GM18870 (cell line): ENCODE measurements around the gene XCL1.
"Not testable (repeated sequence)": the region's sequence is repeated elsewhere in the genome, so short reads cannot be mapped to it uniquely, and the experiment has no call there.

Experiments
- ATAC-seq: cut with Tn5 transposase; IDR thresholded peaks from one replicate; pipeline ENCODE4 v1.9.1; 2021; ENCODE audit warnings: moderate library complexity; ENCODE audit not compliant: unreplicated experiment

The XCL1 gene, protein sequence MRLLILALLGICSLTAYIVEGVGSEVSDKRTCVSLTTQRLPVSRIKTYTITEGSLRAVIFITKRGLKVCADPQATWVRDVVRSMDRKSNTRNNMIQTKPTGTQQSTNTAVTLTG

GRCh38 chr1:168576245-168576688 lies at the start of gene XCL1:
Gene XCL1 (plus strand): TSS chr1:168576605. CDS start chr1:168576638, 33 bp downstream.
- ATAC-seq: not testable (repeated sequence)

- no peak for ATAC-seq
These were observed 46.9 kb upstream of the XCL1 start for GRCh38 chr1:168529518-168529917.

DNA sequence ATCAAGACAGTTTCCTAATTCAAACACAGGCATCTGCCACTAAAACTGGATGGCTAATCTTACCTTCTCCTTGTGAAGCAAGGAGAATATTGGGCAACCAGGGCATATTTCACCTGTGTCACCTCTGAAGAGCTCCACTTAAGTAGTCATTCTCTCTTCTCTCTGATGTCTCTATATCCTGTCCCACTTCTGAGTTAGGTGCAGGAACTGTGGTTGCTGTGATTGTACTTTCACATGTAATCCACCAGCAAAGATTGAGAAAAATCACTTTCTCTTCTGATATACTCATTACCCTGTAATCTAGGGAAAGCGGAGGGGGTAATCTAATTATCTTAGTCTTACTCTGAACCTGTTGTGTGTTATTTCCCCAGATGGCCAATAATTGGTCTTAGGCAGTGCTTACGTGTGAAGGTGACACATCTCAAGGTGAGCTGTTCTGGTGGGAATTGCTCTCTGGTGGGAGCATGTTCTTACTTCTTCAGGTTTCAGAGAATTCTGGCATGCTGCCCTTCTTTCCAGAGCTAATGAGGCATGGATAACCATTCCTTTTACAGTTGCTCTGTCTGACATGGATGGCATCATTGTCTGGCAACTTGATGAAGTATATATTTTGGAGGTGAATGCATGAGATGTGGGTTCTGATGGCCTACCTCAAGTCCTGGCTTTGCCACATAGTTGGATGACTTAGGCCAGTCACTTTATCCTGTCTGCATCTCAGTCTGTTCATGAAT lies 44.6 kb upstream of the XCL1 start:
- no peak for ATAC-seq

GRCh38 chr1:168535536-168535935 lies 40.9 kb upstream of the XCL1 start:
- peak; percentile 81 for ATAC-seq

- not testable (repeated sequence) for ATAC-seq
These were observed 35.6 kb upstream of the XCL1 start for GRCh38 chr1:168540798-168541197.

DNA sequence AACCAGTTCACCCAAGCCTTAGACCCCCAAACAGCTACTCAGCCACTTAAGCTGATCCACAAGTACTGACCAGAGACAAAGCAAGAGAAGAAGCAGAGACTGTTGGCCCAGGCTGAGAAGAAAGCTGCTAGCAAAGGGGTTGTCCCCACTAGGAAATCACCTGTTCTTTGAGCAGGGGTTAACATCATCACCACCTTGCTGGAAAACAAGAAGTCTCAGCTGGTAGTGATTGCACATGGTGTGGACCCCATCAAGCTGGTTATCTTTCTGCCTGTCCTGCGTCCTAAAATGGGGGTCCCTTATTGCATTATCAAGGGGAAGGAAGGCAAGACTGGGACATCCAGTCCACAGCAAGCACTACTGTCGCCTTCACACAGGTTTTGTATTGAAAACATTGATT lies 33.4 kb upstream of the XCL1 start:
- not testable (repeated sequence) for ATAC-seq

- not testable (repeated sequence) for ATAC-seq
These were observed 32.4 kb upstream of the XCL1 start, which contains the start of gene XCL2 for GRCh38 chr1:168543840-168544498. Gene XCL2 (minus strand): TSS chr1:168543997. CDS start chr1:168543964, 33 bp downstream.

DNA sequence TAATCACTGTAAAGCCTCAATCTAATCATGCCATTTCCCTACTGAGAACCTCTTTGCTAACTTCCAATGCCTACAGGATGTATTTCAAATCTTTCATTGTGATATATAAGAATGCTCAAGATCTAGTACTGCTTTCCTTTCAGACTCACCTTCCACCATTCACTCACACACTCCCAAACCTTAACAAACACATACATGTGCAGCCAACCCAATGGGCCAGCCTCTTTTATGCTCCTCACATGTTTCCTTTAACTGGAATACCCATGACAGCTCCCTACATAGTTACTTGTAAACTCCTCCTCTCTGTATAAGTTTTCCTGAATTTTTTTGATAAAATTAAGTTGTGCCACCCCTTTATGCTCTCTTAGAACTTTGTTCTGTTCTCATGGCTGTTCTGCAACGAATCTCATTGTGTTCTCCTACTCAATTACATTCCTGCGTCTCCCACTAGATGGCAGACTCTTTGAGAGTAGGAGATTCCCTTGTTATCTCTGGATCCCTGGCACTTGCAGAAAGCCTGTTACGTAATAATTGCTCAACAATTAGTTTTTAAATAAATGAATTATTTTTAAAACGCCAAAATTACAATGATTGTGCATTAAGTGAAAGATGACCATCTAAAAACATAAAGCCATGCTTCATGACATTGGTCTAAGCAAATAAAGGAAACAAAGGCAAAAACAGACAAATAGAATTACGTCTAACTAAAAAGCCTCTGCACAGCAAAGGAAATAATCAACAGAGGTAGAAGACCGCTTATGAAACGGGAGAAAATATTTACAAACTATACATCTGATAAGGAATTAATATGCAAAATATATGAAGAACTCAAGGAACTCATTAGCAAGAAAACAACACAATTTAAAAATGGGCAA lies 30.5 kb upstream of the XCL1 start:
- ATAC-seq: not testable (repeated sequence)

DNA sequence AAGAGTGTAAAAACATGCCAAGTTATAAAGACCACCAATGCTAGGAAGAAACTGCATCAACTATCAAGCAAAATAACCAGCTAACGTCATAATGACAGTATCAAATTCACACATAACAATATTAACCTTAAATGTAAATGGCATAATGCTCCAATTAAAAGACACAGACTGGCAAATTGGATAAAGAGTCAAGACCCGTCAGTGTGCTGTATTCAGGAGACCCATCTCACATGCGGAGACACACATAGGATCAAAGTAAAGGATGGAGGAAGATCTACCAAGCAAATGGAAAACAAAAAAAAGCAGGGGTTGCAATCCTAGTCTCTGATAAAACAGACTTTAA lies 29.9 kb upstream of the XCL1 start:
- not testable (repeated sequence) for ATAC-seq

DNA sequence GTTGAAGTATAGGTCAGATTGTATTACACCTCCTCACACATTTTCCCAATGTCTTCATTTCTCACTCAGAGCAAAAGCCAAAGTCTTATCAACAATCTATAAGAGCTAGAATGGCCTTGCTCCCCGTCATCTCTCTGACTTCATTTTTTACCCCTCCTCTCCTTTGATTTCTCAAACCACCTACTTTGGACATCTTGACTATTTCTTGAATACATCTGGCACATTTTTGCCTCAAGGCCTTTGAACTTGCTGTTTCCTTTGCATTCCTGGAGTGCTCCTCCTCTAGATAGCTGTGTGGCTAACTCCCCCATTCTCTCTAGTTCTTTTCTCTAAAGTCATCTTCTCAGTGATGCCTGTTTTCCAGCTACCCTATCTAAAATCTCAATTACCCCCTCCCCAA lies 25.4 kb upstream of the XCL1 start:
- ATAC-seq: no peak

- ATAC-seq: no peak
These were observed 24.7 kb upstream of the XCL1 start for GRCh38 chr1:168551688-168552087.

DNA sequence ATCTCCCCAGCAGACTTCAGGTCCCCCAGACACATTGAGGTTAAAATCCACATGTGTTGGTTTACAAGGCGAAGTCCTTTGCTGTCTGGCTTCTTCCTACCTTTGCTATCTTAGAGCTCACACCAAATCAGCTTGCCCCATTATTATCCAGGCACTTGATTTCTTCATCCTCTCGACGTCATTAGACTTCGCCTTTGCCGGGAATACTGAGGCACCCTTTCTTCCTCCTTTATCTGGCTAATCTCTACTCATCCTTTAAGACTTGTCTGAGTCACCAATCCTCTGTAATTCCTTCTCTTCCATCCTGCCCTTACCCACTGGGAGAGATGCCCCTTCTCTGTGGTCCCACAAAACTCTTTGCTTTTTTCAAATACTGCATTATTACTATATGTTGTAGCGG lies 23.4 kb upstream of the XCL1 start:
- no peak for ATAC-seq

- no peak for ATAC-seq
These were observed 22.5 kb upstream of the XCL1 start for GRCh38 chr1:168553680-168554553.

DNA sequence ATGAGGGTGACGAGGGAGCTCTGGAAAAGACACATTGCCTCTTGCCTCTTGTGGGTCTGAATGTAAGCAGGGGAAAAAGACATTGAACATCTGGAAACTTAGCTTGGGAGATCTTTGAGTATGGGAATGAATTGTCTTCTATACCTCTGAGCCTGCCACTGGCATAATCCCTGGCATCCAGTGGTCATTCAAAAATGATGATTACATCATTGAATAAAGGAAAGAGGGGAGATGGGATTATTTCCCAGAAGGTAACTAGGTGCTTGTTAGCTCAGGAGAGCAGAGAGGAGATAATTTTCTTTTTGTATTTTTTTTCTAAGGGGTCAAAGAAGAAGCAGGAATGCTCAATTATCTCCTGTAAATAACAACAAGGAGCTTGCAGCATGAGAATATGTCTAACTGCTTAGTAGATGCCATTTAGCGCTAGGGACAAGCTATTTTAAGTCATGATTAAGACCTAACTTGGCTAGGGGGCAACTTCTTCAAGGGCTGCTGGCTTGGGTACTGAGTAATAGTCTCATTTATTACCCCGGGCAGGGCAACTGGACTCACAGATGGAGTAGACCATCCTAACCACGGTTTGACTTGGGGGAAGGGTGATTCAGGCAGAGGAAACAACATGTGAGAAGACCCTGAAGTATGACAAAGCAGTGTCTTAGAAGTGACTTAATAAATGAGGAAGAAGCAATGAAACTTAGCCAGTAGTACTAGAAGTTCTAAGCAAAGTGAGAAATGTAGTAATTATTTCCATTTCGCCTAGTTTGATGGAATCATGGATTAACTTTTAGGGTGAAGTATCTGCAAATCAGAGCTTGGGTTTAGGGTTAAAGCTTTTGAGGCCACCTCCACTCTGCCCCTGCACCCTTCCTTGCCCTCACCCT lies 21.6 kb upstream of the XCL1 start:
- ATAC-seq: no peak

GRCh38 chr1:168555508-168556046 lies 20.8 kb upstream of the XCL1 start:
- no peak for ATAC-seq

GRCh38 chr1:168556647-168557046 lies 19.8 kb upstream of the XCL1 start:
- no peak for ATAC-seq

DNA sequence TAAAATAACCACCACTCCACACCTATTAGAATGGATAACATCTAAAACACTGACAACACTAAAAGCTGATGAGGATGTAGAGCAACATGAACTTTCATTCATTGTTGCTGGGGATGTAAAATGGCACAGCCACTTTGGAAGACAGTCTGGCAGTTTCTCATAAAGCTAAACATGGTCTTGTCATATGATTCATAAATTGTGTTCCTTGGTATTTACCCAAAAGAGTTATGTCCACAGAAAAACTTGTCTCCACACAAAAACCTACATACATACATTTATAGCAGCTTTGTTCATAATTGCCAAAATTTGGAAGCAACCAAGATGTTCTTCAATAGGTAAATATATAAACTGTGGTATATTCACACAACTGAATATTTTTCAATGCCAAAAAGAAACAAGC lies 16.0 kb upstream of the XCL1 start:
- no peak for ATAC-seq

DNA sequence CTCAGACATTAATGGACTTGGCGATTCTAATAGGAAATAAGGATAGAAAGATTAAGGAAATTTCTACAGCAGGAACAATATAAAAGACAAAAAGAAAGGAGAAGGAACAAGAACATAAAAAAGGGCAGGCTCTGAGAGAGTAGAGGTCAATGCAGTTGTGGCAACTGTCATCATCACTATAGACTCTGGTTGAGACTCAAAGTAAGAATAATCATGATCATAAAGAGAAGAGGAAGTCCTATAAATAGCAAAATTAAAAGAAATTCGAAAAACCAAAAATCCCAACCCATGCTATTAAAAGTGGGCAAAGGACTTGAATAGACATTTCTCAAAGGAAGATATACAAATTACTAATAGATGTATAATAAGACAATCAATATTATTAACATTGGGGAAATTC lies 14.4 kb upstream of the XCL1 start:
- ATAC-seq: no peak

GRCh38 chr1:168565825-168566224 lies 10.6 kb upstream of the XCL1 start:
- no peak for ATAC-seq
